HG02610 (cell line): Measurements from ENCODE around the gene AMFR.

ENCODE experiments used
- ATAC-seq: cut with Tn5 transposase; IDR thresholded peaks from one replicate; pipeline ENCODE4 v1.9.1; 2021; ENCODE audit warnings: mild to moderate bottlenecking, moderate library complexity; ENCODE audit not compliant: unreplicated experiment

The AMFR gene

GRCh38 chr16:56336071-56336688, 89.2 kb downstream of the AMFR start:
- ATAC-seq, result no peak

GRCh38 chr16:56334761-56335160, 90.6 kb downstream of the AMFR start:
- ATAC-seq, result no peak

- no peak for ATAC-seq
These were observed 92.8 kb downstream of the AMFR start for GRCh38 chr16:56332464-56333079.

- no peak for ATAC-seq
These were observed 93.4 kb downstream of the AMFR start for GRCh38 chr16:56331915-56332314.

GRCh38 chr16:56331399-56331798, 93.9 kb downstream of the AMFR start:
- ATAC-seq, result no peak

GRCh38 chr16:56330476-56330875, 94.9 kb downstream of the AMFR start:
- no peak for ATAC-seq

- ATAC-seq, result no peak
These were observed 95.5 kb downstream of the AMFR start for GRCh38 chr16:56329887-56330286.

- ATAC-seq, result no peak
These were observed 96.9 kb downstream of the AMFR start for GRCh38 chr16:56328276-56329022.

- ATAC-seq, result no peak
These were observed 97.5 kb downstream of the AMFR start for GRCh38 chr16:56327929-56328258.

- ATAC-seq, result no peak
These were observed 98.0 kb downstream of the AMFR start for GRCh38 chr16:56327071-56327928.

GRCh38 chr16:56325956-56326355, 99.4 kb downstream of the AMFR start:
- ATAC-seq, result no peak

GRCh38 chr16:56324406-56324805, 100.9 kb downstream of the AMFR start:
- ATAC-seq, result no peak

- ATAC-seq, result no peak
These were observed 103.8 kb downstream of the AMFR start for GRCh38 chr16:56321571-56321970.

- no peak for ATAC-seq
These were observed 104.4 kb downstream of the AMFR start for GRCh38 chr16:56320811-56321558.

- ATAC-seq, result no peak
These were observed 105.3 kb downstream of the AMFR start for GRCh38 chr16:56320056-56320455.

- ATAC-seq, result no peak
These were observed 106.0 kb downstream of the AMFR start for GRCh38 chr16:56319376-56319775.

- ATAC-seq, result no peak
These were observed 106.6 kb downstream of the AMFR start for GRCh38 chr16:56318827-56319140.

- ATAC-seq, result peak; percentile 82
These were observed 107.1 kb downstream of the AMFR start for GRCh38 chr16:56317998-56318826.

GRCh38 chr16:56316545-56316944, 108.8 kb downstream of the AMFR start:
- ATAC-seq, result no peak

GRCh38 chr16:56315955-56316354, 109.4 kb downstream of the AMFR start:
- no peak for ATAC-seq
